Adrenal gland (tissue), 5 donors: ENCODE results near the gene QKI.

ENCODE experiments used
- POLR2A ChIP-seq, 2 donors: fragments of 450-650 bp; IDR thresholded peaks; one replicate each; pipeline ENCODE4 v1.6.1; 2017; ENCODE audit warnings: antibody characterized with exemption in 2 of 2, mild to moderate bottlenecking in 2 of 2, moderate library complexity in 1 of 2
- TF ChIP-seq, protein P1 (sequence below), 6 experiments: fragments of 450-650 bp in 4 of 6; fragments of 200-600 bp in 2 of 6; sonication (generic) in 1 of 6; IDR thresholded peaks; 1 replicate in 5 of 6; 2 replicates in 1 of 6; pipeline versions ENCODE4 v1.5.1 to v1.8.0; 2016 to 2021; ENCODE audit warnings: antibody characterized with exemption in 6 of 6, mild to moderate bottlenecking in 2 of 6, moderate library complexity in 1 of 6
- donor health status: DM: no; HTN: no; CAD: no.

DNA sequence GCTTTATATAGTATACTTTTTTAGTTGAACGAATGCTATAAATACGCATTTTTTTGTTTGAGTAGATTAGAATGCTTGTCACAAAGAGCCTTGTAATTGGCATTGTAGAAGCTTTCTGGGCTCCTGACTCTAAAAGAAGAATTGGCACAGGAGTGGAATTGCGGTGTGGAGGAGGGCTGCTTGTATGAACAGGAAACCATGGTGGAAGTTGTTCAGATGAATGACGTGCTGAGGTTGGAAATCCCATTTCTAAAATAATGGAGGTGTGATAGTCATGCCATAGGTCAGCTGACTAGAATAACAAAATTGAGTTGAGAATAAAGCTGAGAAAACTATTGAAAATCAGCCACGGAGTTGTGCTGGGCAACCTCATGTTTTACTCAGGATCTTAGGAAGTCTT, 174.9 kb downstream of the QKI start:
- TF ChIP-seq POLR2A (IDR thresholded peaks at IDR 0.05): no peak
- TF ChIP-seq, protein P1, sequence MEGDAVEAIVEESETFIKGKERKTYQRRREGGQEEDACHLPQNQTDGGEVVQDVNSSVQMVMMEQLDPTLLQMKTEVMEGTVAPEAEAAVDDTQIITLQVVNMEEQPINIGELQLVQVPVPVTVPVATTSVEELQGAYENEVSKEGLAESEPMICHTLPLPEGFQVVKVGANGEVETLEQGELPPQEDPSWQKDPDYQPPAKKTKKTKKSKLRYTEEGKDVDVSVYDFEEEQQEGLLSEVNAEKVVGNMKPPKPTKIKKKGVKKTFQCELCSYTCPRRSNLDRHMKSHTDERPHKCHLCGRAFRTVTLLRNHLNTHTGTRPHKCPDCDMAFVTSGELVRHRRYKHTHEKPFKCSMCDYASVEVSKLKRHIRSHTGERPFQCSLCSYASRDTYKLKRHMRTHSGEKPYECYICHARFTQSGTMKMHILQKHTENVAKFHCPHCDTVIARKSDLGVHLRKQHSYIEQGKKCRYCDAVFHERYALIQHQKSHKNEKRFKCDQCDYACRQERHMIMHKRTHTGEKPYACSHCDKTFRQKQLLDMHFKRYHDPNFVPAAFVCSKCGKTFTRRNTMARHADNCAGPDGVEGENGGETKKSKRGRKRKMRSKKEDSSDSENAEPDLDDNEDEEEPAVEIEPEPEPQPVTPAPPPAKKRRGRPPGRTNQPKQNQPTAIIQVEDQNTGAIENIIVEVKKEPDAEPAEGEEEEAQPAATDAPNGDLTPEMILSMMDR (IDR thresholded peaks at IDR 0.05): no peak
